Calu3 (cell line): Measurements from ENCODE around the gene ANKFY1. TPM values are rescaled to one million over a fixed set of nuclear protein-coding genes. Genes with fewer than 3 reads are reported as not detected.

Experiments used
- BruUV-seq: library from RNA; stranded (reverse); fragments of 400-500 nt; replicated peaks from 2 replicates; lab custom pipeline; 2021; lab: Mats Ljungman, UMichigan
- CTCF ChIA-PET: fragments of 300-600 bp; sonication (Branson Sonifier 250); formaldehyde crosslinking; loops from one replicate; lab custom pipeline; 2022; ENCODE audit warnings: antibody characterized with exemption; lab: Charles Lee
- DNase-seq: peaks from one replicate; pipeline ENCODE4 v3.0.0; 2022
- H3K27ac Mint-ChIP-seq: one replicate; pipeline ENCODE4 v1.8.0; 2022; ENCODE audit warnings: mixed read lengths; ENCODE audit not compliant: unreplicated experiment
- H3K27me3 Mint-ChIP-seq: one replicate; pipeline ENCODE4 v1.8.0; 2022; ENCODE audit warnings: mixed read lengths; ENCODE audit not compliant: unreplicated experiment
- H3K36me3 Mint-ChIP-seq: one replicate; pipeline ENCODE4 v1.8.0; 2022; ENCODE audit warnings: mild to moderate bottlenecking, moderate library complexity, mixed read lengths; ENCODE audit not compliant: insufficient read depth, unreplicated experiment
- H3K4me1 Mint-ChIP-seq: one replicate; pipeline ENCODE4 v1.8.0; 2022; ENCODE audit warnings: mild to moderate bottlenecking, low read depth, mixed read lengths; ENCODE audit not compliant: unreplicated experiment
- H3K4me3 Mint-ChIP-seq: one replicate; pipeline ENCODE4 v1.8.0; 2022; ENCODE audit warnings: mild to moderate bottlenecking, low read depth, moderate library complexity, mixed read lengths; ENCODE audit not compliant: unreplicated experiment
- H3K9me3 Mint-ChIP-seq: one replicate; pipeline ENCODE4 v1.8.0; 2022; ENCODE audit warnings: low read depth, mixed read lengths; ENCODE audit not compliant: unreplicated experiment
- intact Hi-C: fragments of 100-400 bp; cut with micrococcal nuclease; formaldehyde crosslinking; loops from one replicate; pipeline ENCODE4 v1.10.0; 2022; ENCODE audit not compliant: unreplicated experiment
- total RNA-seq: library from RNA; stranded (reverse); gene quantifications from 2 replicates; pipeline ENCODE4 v1.2.3, GENCODE V29; 2022
- TF ChIP-seq, protein P1 (sequence below): fragments of 200-600 bp; IDR thresholded peaks from one replicate; pipeline ENCODE4 v1.8.0; 2022; ENCODE audit warnings: antibody characterized with exemption; ENCODE audit not compliant: unreplicated experiment

The ANKFY1 gene
- total RNA-seq, 1 experiment from 2014 or later = 46.8 TPM

DNA sequence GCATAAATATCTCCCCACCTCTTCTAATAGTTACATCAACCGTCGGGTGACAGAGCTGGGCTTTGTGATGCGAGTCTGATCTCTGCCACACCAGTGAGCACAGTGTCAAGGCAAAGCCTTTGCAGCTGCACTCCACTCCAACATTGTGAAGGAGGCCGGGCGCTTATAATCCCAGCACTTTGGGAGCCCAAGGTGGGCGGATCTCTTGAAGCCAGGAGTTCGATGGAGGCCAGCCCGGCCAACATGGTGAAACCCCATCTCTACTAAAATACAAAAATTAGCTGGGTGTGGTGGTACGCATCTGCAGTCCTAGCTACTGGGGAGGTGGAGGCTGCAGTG, 101.8 kb downstream of the ANKFY1 start:
- H3K4me1 Mint-ChIP-seq = no peaks in the 10 kb centered on the region
- no peaks in the 10 kb centered on the region for H3K9me3 Mint-ChIP-seq
- peaks cover 6% of the 10 kb centered on the region for H3K36me3 Mint-ChIP-seq
- BruUV-seq = TSS peak; percentile 30
- H3K27ac Mint-ChIP-seq = no peak overlapping the region
- no peak overlapping the region for H3K4me3 Mint-ChIP-seq
- no peaks in the 10 kb centered on the region for H3K27me3 Mint-ChIP-seq
- TF ChIP-seq, protein P1, sequence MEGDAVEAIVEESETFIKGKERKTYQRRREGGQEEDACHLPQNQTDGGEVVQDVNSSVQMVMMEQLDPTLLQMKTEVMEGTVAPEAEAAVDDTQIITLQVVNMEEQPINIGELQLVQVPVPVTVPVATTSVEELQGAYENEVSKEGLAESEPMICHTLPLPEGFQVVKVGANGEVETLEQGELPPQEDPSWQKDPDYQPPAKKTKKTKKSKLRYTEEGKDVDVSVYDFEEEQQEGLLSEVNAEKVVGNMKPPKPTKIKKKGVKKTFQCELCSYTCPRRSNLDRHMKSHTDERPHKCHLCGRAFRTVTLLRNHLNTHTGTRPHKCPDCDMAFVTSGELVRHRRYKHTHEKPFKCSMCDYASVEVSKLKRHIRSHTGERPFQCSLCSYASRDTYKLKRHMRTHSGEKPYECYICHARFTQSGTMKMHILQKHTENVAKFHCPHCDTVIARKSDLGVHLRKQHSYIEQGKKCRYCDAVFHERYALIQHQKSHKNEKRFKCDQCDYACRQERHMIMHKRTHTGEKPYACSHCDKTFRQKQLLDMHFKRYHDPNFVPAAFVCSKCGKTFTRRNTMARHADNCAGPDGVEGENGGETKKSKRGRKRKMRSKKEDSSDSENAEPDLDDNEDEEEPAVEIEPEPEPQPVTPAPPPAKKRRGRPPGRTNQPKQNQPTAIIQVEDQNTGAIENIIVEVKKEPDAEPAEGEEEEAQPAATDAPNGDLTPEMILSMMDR = no peak
- intact Hi-C loops = no loop called here
- DNase-seq = no peak
- CTCF ChIA-PET = interaction anchor here (0.7 kb wide), 1 partner anchor 18 kb away, joined by 4 read pairs; no protein-coding TSS in a partner anchor

DNA sequence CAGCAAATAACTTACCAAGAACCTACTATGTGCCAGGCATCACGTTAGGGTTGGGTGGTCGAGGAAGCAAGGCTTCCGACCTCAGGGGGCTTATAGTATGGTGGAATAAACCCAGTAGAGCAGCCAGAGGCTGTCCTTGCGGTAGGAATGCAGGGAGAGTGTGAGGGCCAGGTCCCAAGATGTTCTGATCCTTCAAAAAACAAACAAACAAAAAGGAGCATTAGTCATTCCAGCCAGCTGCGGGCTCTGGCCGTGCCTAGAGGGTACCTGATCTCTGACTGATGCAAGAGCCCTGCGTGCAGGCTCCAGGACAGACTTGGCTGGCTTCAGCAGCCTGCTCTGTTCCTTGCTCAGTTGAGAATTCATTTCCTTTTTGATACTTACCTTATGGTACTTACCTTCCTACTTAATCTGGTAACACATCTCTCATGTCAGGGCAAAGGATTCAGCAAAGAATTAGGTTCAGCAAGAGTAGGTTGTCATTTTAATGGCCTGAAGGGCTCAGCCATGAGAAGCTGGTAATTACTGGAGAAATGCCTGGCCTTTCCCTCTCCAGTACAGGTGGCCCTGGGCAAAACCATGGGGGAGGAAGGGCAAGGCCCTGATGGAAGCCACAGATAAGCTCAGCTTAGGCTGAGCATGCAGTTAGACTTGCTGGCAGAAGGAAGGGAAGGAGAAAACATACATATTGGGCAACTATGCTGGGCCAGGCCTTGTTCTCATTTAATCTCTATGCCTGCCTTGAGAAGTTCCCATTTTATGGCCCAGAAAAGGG, 102.4 kb downstream of the ANKFY1 start:
- Mint-ChIP-seq H3K36me3 (peaks cover 6% of the 10 kb centered on the region), H3K27ac (no peak overlapping the region), H3K27me3 (no peaks in the 10 kb centered on the region), H3K4me1 (no peaks in the 10 kb centered on the region), H3K4me3 (no peak overlapping the region), H3K9me3 (no peaks in the 10 kb centered on the region)
- CTCF ChIA-PET = interaction anchor here (0.7 kb wide), 1 partner anchor 17 kb away, joined by 4 read pairs; no protein-coding TSS in a partner anchor
- intact Hi-C loops = no loop called here
- no TSS peak for BruUV-seq
- TF ChIP-seq, protein P1 = no peak
- peak; percentile 35 for DNase-seq

DNA sequence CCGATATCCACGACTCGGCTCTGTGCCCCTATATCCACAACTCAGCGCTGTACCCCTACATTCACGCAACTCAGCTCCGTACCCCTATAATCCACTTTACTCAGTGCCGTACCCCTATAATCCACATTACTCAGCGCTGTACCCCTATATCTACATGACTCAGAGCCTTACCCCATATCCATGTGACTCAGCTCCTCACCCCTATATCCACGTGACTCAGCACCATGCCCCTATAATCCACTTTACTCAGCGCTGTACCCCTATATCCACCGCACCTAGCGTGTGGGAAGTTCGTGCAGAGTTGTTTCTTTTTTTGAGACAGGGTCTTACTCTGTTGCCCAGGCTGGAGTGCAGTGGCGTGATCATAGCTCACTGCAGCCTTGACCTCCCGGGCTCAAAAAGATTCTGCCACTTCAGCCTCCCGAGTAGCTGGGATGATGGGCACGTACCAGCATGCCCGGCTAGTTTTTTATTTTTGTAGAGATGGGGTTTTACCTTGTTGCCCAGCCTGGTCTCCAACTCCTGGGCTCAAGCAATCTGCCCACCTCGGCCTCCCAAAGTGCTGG, 103.4 kb downstream of the ANKFY1 start:
- TF ChIP-seq, protein P1 = no peak
- CTCF ChIA-PET = interaction anchor here (0.6 kb wide), 1 partner anchor 253 kb away, joined by 3 read pairs; no protein-coding TSS in a partner anchor
- BruUV-seq = no TSS peak
- H3K36me3 Mint-ChIP-seq = peaks cover 6% of the 10 kb centered on the region
- H3K4me3 Mint-ChIP-seq = no peak overlapping the region
- intact Hi-C loops = no loop called here
- no peaks in the 10 kb centered on the region for H3K27me3 Mint-ChIP-seq
- no peaks in the 10 kb centered on the region for H3K4me1 Mint-ChIP-seq
- DNase-seq = no peak
- H3K27ac Mint-ChIP-seq = no peak overlapping the region
- no peaks in the 10 kb centered on the region for H3K9me3 Mint-ChIP-seq

DNA sequence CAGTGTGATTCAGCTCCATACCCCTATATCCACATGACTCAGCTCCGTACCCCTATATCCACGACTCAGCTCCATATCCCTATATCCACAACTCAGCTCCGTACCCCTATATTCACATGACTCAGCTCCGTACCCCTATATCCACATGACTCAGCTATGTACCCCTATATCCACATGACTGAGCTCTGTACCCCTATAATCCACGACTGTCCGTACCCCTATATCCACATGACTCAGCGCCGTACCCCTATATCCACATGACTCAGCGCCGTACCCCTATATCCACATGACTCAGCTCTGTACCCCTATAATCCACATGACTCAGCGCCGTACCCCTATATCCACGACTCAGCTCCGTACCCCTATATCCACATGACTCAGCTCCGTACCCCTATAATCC, 104.0 kb downstream of the ANKFY1 start:
- TF ChIP-seq, protein P1 = no peak
- Mint-ChIP-seq H3K9me3 (no peaks in the 10 kb centered on the region), H3K4me1 (no peaks in the 10 kb centered on the region), H3K4me3 (no peak overlapping the region), H3K36me3 (peaks cover 6% of the 10 kb centered on the region), H3K27me3 (no peaks in the 10 kb centered on the region), H3K27ac (no peak overlapping the region)
- intact Hi-C loops = no loop called here
- BruUV-seq = no TSS peak
- CTCF ChIA-PET = no interaction called here
- DNase-seq = no peak
